ENCODE results near the gene CBS. TPM values are rescaled to one million over a fixed set of nuclear protein-coding genes. Genes with fewer than 3 reads are reported as not detected.
"Not testable (repeated sequence)": the region's sequence is repeated elsewhere in the genome, so short reads cannot be mapped to it uniquely, and the experiment has no call there.

CBS gene
- total RNA-seq, 1 donor from 2014 or later: 30.2 TPM

GRCh38 chr21:43082587-43083300, 7.1 kb upstream of the CBS start:
- not testable (repeated sequence) for H3K9me3 Mint-ChIP-seq; DNase-seq (ENCODE audit: low spot score in 2 of 2, unreplicated experiment in 2 of 2); H3K36me3 Mint-ChIP-seq; H3K27me3 Mint-ChIP-seq (ENCODE audit: low read depth); H3K4me1 Mint-ChIP-seq; H3K27ac Mint-ChIP-seq; H3K4me3 Mint-ChIP-seq

DNA sequence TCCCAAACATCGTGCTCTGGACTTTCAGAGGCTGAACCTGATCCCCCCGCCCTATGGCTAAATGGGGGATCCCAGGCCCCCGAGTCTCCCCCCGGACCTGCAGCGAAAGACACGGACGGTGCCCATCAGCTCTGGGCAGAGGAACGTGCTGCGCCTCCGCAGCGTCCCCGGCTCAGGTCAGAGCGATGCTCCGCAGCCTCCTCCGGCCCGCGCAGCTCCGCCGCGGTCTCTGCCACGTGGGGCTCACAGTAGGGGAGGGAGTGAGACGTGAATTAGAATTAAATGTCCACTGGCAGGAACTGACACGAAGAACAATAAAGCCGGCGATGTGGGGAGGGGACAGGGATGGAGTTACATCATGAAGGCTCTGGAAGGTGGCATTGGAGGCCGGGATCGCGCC, 1.0 kb upstream of the CBS start:
- not testable (repeated sequence) for H3K4me3 Mint-ChIP-seq; H3K9me3 Mint-ChIP-seq; H3K36me3 Mint-ChIP-seq; H3K27me3 Mint-ChIP-seq (ENCODE audit: low read depth); H3K27ac Mint-ChIP-seq; H3K4me1 Mint-ChIP-seq; DNase-seq (ENCODE audit: low spot score in 2 of 2, unreplicated experiment in 2 of 2)

GRCh38 chr21:43076023-43076637, 495 bp upstream of the CBS start:
- not testable (repeated sequence) for H3K4me1 Mint-ChIP-seq; DNase-seq (ENCODE audit: low spot score in 2 of 2, unreplicated experiment in 2 of 2); H3K27ac Mint-ChIP-seq; H3K4me3 Mint-ChIP-seq; H3K9me3 Mint-ChIP-seq; H3K27me3 Mint-ChIP-seq (ENCODE audit: low read depth); H3K36me3 Mint-ChIP-seq

DNA sequence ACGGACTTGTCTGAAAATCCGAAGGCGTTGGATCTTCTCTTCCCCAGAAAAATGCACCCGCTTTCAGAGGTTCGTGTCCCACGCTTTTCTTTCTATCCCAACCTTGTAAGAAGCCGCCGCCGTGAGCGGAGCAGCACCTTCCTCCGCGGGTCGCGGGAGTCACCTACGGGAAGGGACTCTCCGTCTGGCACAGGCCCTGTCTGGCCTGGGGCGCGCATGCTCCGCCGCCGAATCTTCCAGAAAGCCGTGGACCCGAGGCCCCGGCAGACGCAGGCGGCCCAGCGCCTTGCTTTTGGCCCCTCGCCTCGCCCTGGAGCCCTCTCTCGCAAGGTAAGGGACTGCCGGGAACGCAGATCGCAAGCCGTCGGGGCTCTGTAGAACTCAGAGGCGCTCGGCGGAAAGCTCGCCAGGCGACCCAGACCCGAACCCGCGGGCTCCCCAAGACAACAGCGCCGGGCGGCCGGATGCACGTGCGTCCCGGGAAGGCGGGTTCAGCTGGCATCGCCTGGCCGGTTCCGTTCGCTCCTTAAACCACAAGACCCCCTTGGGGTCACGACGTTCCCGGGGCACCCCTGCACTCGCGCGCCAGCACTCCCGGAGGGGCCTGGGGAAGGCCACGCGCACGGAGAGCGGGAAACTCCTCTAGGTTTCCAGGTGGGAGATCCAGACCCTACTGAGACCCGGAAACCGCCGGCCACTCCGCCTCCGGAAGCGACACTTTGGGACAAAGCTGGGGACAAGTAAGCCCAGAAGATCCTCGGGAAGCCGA, 1.1 kb downstream of the CBS start:
- H3K4me1 Mint-ChIP-seq; H3K27ac Mint-ChIP-seq; H3K27me3 Mint-ChIP-seq (ENCODE audit: low read depth); H3K36me3 Mint-ChIP-seq; H3K4me3 Mint-ChIP-seq; DNase-seq (ENCODE audit: low spot score in 2 of 2, unreplicated experiment in 2 of 2); H3K9me3 Mint-ChIP-seq: not testable (repeated sequence)

DNA sequence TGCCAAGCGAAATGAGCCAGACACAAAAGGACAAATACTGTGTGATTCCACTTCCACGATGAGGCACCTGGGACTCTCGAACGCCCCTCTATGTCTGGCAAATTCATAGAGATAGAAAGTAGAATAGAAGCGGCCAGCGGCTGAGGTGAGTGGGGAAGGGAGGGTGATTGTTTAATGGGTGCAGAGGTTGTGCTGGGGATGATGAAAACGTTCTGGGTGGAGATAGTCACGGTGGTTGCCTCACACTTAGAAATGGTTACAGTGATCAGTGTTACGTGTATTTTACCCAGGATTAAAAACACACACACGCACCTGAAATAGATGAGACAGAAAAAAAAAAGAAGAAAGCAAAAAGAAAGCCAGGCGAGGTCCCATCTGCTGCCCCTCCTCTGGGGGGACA, 2.9 kb downstream of the CBS start:
- not testable (repeated sequence) for H3K27ac Mint-ChIP-seq; H3K4me1 Mint-ChIP-seq; H3K9me3 Mint-ChIP-seq; H3K36me3 Mint-ChIP-seq; H3K27me3 Mint-ChIP-seq (ENCODE audit: low read depth); H3K4me3 Mint-ChIP-seq; DNase-seq (ENCODE audit: low spot score in 2 of 2, unreplicated experiment in 2 of 2)

DNA sequence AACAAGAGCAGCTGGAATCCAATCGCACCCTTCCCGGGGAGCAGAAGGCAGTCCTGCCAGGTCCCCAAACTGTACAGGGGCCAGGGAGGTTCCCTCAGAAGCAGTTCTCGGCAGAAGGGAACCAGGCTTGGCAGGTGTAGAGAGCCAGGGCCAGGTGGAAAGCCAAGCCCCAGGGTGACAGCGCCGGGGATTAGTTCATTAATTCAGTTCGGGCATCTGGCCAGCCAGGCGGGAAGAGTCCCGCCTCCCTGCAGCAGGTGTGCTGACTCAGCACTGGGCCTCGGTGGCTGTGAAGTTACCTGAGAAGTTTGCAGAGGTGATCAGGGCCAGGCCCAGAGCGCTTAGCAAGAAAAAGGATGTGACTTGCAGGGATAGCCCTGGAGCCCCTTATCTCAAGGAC, 6.0 kb downstream of the CBS start:
- not testable (repeated sequence) for DNase-seq (ENCODE audit: low spot score in 2 of 2, unreplicated experiment in 2 of 2); H3K27ac Mint-ChIP-seq; H3K4me3 Mint-ChIP-seq; H3K9me3 Mint-ChIP-seq; H3K36me3 Mint-ChIP-seq; H3K27me3 Mint-ChIP-seq (ENCODE audit: low read depth); H3K4me1 Mint-ChIP-seq

GRCh38 chr21:43068065-43068464, 7.6 kb downstream of the CBS start:
- not testable (repeated sequence) for H3K4me1 Mint-ChIP-seq; H3K27ac Mint-ChIP-seq; H3K27me3 Mint-ChIP-seq (ENCODE audit: low read depth); H3K9me3 Mint-ChIP-seq; H3K4me3 Mint-ChIP-seq; H3K36me3 Mint-ChIP-seq; DNase-seq (ENCODE audit: low spot score in 2 of 2, unreplicated experiment in 2 of 2)

GRCh38 chr21:43066690-43067089, 8.9 kb downstream of the CBS start:
- not testable (repeated sequence) for DNase-seq (ENCODE audit: low spot score in 2 of 2, unreplicated experiment in 2 of 2); H3K4me3 Mint-ChIP-seq; H3K4me1 Mint-ChIP-seq; H3K27me3 Mint-ChIP-seq (ENCODE audit: low read depth); H3K27ac Mint-ChIP-seq; H3K9me3 Mint-ChIP-seq; H3K36me3 Mint-ChIP-seq

GRCh38 chr21:43065991-43066390, 9.6 kb downstream of the CBS start:
- not testable (repeated sequence) for H3K9me3 Mint-ChIP-seq

DNA sequence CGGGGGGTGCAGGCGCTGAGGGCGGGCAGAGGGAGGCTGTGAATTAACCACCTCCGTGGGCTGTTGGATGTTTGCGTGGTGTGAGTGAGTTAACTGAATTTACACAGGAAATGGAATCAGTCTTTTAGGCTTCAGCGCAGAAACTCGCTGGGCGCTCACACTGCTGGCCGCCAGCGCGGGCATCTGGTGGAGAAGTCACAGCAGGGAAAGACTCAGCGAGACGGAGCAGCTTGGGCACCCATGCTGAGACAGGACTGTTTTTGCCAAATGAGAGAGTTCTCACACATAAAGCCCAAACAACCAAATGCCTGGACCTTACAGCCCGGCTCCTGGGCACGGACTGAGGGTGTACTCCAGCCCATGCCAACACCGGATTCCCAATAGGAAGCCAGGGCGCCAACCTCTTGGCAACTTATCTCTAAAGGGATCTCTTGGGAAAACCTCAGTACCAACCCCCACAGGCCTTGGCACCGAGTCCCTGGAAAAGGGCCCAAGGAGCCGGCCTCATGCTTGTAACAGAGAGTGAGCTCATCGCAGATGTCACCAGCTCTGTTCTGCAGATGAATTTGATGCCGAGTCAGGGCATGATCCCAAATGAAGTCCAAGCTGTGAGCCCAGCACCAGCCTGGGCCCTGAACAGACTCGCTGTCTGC, 11.2 kb downstream of the CBS start:
- H3K4me1 Mint-ChIP-seq; H3K9me3 Mint-ChIP-seq; H3K36me3 Mint-ChIP-seq; H3K4me3 Mint-ChIP-seq; H3K27me3 Mint-ChIP-seq (ENCODE audit: low read depth); H3K27ac Mint-ChIP-seq; DNase-seq (ENCODE audit: low spot score in 2 of 2, unreplicated experiment in 2 of 2): not testable (repeated sequence)

More at GRCh38 chr21:43065991-43066390, 9.6 kb downstream of the CBS start:
- not testable (repeated sequence) for H3K27me3 Mint-ChIP-seq (ENCODE audit: low read depth); DNase-seq (ENCODE audit: low spot score in 2 of 2, unreplicated experiment in 2 of 2); H3K36me3 Mint-ChIP-seq; H3K27ac Mint-ChIP-seq; H3K4me3 Mint-ChIP-seq; H3K4me1 Mint-ChIP-seq

DNA sequence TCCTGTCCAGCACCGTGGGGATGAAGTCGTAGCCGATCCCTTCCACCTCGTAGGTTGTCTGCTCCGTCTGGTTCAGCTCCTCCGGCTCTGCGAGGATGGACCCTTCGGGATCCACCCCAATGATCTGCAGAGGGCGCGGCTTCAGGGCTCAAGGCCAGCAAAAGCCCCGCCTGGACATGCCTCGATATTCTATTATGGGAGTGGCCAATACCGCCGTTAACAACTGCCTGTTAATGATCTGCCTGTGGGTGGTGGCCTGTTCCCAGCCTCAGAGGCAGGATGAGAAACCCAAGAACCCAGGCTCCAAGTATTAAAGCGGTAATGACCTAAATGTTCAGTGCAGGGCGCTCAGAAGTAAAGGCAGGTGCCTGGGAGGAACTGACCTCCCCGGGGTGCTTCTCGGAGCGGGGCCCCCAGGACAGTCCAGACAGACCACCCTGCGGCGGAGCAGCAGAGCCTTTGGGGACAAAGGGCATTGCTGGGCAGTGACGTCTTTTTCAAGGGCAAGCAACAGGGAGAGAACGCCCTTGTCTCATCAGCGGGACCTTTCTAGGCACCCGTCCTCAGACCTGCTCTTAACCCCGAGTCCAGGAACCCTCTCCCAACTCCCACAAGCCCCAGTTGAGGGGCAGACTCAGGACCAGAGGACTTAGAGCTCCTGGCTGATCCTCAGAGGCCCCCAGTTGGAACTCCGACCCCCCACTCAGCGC, 12.5 kb downstream of the CBS start:
- not testable (repeated sequence) for DNase-seq (ENCODE audit: low spot score in 2 of 2, unreplicated experiment in 2 of 2); H3K27me3 Mint-ChIP-seq (ENCODE audit: low read depth); H3K36me3 Mint-ChIP-seq

GRCh38 chr21:43053112-43053511, 22.5 kb downstream of the CBS start:
- H3K36me3 Mint-ChIP-seq; H3K27me3 Mint-ChIP-seq (ENCODE audit: low read depth); H3K4me3 Mint-ChIP-seq; H3K9me3 Mint-ChIP-seq; H3K27ac Mint-ChIP-seq; H3K4me1 Mint-ChIP-seq; DNase-seq (ENCODE audit: low spot score in 2 of 2, unreplicated experiment in 2 of 2): not testable (repeated sequence)

More for the DNA sequence above, 12.5 kb downstream of the CBS start:
- H3K4me1 Mint-ChIP-seq, H3K4me3 Mint-ChIP-seq, H3K27ac Mint-ChIP-seq, H3K9me3 Mint-ChIP-seq: not testable (repeated sequence)
